Measurements from ENCODE around the gene GPR3.

The GPR3 gene

GRCh38 chr1:27358928-27359313, 33.5 kb upstream of the GPR3 start:
- DNase-seq: no peak

- no peak for DNase-seq
Observed at GRCh38 chr1:27359822-27360158, 32.6 kb upstream of the GPR3 start.

- peak; percentile 66 for DNase-seq
Observed at GRCh38 chr1:27360159-27361043, 32.0 kb upstream of the GPR3 start.

- DNase-seq: no peak
Observed at GRCh38 chr1:27361044-27361402, 31.4 kb upstream of the GPR3 start.

- no peak for DNase-seq
Observed at GRCh38 chr1:27361553-27361952, 30.9 kb upstream of the GPR3 start.

GRCh38 chr1:27363766-27364695, 28.4 kb upstream of the GPR3 start:
- no peak for DNase-seq

- DNase-seq: no peak
Observed at GRCh38 chr1:27364696-27365371, 27.6 kb upstream of the GPR3 start.

- peak; percentile 90 for DNase-seq
Observed at GRCh38 chr1:27365372-27366112, 26.9 kb upstream of the GPR3 start.

- peak; percentile 92 for DNase-seq
Observed at GRCh38 chr1:27366113-27366410, 26.4 kb upstream of the GPR3 start.

GRCh38 chr1:27366411-27367159, 25.8 kb upstream of the GPR3 start, which contains the start of gene MAP3K6:
Gene MAP3K6, minus strand, starts transcription at chr1:27366961. Its CDS starts 364 bp downstream, at chr1:27366597.
- peak; percentile 77 for DNase-seq

- DNase-seq: no peak
Observed at GRCh38 chr1:27367160-27367650, 25.2 kb upstream of the GPR3 start.

- no peak for DNase-seq
Observed at GRCh38 chr1:27368869-27369582, 23.4 kb upstream of the GPR3 start.

GRCh38 chr1:27372022-27372807, 20.2 kb upstream of the GPR3 start:
- DNase-seq: no peak

GRCh38 chr1:27372808-27373690, 19.4 kb upstream of the GPR3 start:
- DNase-seq: no peak

GRCh38 chr1:27374362-27375086, 17.9 kb upstream of the GPR3 start, which contains the start of gene FCN3:
Gene FCN3, minus strand, starts transcription at chr1:27374824. Its CDS starts 6 bp downstream, at chr1:27374818.
- DNase-seq: no peak

- no peak for DNase-seq
Observed at GRCh38 chr1:27377760-27378495, 14.5 kb upstream of the GPR3 start.

GRCh38 chr1:27379564-27380122, 12.8 kb upstream of the GPR3 start:
- no peak for DNase-seq
